ENCODE measurements around the gene ATXN2.
"Not testable (repeated sequence)": the region's sequence is repeated elsewhere in the genome, so short reads cannot be mapped to it uniquely, and the experiment has no call there.

The ATXN2 gene, protein sequence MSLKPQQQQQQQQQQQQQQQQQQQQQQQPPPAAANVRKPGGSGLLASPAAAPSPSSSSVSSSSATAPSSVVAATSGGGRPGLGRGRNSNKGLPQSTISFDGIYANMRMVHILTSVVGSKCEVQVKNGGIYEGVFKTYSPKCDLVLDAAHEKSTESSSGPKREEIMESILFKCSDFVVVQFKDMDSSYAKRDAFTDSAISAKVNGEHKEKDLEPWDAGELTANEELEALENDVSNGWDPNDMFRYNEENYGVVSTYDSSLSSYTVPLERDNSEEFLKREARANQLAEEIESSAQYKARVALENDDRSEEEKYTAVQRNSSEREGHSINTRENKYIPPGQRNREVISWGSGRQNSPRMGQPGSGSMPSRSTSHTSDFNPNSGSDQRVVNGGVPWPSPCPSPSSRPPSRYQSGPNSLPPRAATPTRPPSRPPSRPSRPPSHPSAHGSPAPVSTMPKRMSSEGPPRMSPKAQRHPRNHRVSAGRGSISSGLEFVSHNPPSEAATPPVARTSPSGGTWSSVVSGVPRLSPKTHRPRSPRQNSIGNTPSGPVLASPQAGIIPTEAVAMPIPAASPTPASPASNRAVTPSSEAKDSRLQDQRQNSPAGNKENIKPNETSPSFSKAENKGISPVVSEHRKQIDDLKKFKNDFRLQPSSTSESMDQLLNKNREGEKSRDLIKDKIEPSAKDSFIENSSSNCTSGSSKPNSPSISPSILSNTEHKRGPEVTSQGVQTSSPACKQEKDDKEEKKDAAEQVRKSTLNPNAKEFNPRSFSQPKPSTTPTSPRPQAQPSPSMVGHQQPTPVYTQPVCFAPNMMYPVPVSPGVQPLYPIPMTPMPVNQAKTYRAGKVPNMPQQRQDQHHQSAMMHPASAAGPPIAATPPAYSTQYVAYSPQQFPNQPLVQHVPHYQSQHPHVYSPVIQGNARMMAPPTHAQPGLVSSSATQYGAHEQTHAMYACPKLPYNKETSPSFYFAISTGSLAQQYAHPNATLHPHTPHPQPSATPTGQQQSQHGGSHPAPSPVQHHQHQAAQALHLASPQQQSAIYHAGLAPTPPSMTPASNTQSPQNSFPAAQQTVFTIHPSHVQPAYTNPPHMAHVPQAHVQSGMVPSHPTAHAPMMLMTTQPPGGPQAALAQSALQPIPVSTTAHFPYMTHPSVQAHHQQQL

DNA sequence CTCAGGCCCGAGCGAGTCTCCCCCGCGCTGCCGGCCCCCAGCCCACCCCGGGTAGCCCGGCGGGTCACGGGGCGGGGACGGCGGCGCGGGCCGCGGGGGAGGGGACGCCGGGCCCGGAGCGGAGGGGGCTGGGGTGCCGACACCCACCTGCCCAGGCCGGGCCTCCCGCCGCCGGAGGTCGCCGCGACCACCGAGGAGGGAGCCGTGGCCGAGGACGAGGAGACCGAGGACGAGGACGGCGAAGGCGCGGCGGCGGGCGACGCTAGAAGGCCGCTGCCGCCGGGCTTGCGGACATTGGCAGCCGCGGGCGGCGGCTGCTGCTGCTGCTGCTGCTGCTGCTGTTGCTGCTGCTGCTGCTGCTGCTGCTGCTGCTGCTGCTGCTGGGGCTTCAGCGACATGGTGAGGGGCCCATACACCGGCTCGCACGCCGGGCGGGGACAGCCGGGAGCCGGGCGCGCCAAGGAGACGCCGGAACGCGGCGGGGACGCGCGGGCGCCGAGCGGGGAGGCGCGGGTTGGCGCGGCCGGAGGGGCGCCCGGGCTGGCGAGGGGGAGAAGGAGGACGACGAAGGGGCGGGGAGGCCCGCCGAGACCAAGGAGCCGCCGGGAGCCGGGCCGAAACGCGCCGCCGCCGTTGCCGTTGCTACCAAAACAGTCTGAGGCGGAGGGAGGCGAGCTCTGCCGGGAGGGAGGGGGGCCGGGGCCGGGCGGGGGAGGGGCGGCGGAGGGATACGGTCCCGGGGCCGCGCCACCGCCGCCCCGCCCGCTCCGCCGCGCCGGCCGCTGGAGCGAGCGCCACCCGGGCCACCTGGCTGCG, at the start of gene ATXN2:
Gene ATXN2 (minus strand): TSS at position 679 of the 816 bp plus-strand sequence. CDS start 281 bp downstream, at position 398.
- TF ChIP-seq POLR2A (IDR thresholded peaks at IDR 0.05; ENCODE audit: low read depth, low read length) = peak; percentile 47; the same call in 1 of the 2 replicates
- DNase-seq (ENCODE audit: insufficient read length, low spot score) (peak; percentile 58), FAIRE-seq (no peak)

DNA sequence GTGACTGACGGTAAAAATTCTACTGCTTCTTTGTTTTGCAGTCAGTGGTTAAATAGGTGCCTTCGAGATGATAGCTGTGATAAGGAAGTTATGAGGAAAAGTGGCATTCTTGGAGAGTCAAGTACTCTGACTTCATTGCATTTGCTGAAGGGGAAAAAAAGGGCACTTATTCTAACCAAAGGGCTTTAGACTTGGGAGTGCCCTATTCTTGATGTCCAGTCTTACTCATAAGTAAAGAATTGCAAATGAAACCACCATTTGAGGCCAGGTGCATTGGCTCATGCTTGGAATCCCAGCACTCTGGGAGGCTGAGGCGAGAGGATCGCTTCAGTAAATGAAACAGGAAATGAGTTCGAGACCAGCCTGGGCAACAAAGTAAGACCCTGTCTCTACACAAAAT, 46.3 kb upstream of the ATXN2 start:
- DNase-seq (ENCODE audit: insufficient read length, low spot score) (peak; percentile 52), FAIRE-seq (peak; percentile 69)

DNA sequence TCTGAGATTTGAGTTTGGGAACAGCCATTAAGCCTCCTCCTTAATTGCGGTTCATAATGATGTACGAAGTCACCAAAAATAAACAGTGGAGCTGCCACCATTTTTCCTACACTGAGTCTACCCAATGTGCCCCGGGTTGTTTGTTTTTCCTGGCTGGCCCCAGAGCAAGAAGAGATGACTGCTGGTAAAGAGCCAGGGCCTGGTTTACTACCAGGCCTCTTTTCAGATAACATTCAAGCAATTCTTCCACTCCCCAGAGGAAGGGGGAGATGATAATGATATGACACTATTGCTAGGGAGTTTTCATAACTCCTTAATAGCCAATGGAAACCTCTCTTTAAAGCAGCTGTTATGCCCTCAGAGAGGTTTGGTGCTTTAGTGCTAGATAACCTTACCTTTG, 44.3 kb upstream of the ATXN2 start:
- DNase-seq (ENCODE audit: insufficient read length, low spot score) (no peak), FAIRE-seq (no peak)
- TF ChIP-seq POLR2A (IDR thresholded peaks at IDR 0.05; ENCODE audit: low read depth, low read length) = no peak

More for the DNA sequence above, 46.3 kb upstream of the ATXN2 start:
- no peak for TF ChIP-seq POLR2A (IDR thresholded peaks at IDR 0.05; ENCODE audit: low read depth, low read length)

DNA sequence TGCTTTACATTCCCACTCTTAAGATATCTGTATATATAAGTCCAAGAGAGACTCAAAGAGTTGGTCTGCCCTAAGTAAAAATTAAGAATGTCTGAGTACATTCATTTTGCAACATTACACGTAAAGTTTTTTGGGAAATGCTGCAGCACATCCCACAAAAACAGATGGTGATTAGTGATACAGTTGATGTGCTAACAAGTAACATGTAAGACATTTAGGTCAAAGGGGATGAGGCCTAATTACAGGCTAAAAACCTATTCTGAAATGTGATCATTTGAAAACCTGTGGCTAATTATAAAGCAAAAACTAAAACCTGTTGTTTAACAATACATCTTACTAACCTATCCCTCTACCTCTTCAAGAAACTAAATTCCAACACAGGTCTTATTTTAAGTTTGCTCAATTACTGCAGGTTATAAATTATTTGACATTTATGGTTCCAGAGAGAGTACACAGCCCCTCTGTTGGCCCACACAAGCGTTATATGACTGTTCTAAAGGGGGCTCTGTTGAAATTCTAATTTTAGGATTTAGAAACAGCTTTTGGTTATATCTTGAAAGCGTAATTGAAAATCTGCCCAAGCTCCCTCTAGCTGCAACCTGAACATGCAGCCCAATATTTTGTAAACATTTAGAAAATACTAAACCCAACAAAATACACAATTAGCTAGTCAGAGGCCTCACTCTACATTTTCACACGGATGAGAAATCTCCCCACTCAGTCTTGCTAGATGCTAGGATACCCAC, 43.7 kb upstream of the ATXN2 start:
- TF ChIP-seq POLR2A (IDR thresholded peaks at IDR 0.05; ENCODE audit: low read depth, low read length) = no peak
- FAIRE-seq (no peak), DNase-seq (ENCODE audit: insufficient read length, low spot score) (no peak)

DNA sequence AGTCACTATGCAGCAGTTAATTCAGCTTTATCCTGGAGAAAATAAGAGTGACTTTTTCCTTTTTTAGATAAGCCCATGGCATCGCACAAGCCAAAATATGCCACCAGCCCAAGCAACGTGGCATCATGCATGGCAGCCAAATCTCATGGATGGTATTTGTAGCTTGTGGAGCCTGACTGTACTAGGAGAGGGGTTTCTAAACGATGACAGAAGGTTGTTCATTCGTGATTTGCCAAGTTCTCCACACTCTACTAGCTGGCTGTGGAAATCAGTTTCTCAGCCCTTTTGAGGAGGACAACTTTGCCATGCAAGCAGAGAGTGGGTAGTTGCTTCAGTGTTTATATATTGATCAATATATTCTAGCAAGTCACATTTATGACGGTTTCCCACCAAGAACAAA, 41.4 kb upstream of the ATXN2 start:
- TF ChIP-seq POLR2A (IDR thresholded peaks at IDR 0.05; ENCODE audit: low read depth, low read length) = no peak
- DNase-seq (ENCODE audit: insufficient read length, low spot score) = no peak
- FAIRE-seq = no peak

DNA sequence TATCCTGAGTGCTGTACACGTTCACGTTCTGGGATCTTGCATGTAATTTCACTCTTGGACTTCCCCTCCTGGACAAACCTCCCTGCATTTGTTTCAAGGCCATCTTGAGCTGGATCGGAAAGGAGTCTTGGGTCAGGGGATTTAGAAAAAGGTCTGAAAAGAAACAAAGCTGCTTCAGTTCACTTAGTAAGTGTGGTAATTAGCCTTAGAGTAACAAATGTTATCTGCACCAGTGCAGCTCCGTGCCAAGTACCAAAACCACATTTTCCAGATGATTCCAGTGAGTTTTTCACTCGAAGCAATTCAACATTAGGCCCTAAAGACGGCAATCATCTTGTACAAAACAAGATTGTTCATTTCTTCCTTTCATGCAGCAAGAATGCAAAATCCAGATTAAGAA, 39.4 kb upstream of the ATXN2 start:
- DNase-seq (ENCODE audit: insufficient read length, low spot score) (no peak), FAIRE-seq (no peak)
- no peak for TF ChIP-seq POLR2A (IDR thresholded peaks at IDR 0.05; ENCODE audit: low read depth, low read length)

DNA sequence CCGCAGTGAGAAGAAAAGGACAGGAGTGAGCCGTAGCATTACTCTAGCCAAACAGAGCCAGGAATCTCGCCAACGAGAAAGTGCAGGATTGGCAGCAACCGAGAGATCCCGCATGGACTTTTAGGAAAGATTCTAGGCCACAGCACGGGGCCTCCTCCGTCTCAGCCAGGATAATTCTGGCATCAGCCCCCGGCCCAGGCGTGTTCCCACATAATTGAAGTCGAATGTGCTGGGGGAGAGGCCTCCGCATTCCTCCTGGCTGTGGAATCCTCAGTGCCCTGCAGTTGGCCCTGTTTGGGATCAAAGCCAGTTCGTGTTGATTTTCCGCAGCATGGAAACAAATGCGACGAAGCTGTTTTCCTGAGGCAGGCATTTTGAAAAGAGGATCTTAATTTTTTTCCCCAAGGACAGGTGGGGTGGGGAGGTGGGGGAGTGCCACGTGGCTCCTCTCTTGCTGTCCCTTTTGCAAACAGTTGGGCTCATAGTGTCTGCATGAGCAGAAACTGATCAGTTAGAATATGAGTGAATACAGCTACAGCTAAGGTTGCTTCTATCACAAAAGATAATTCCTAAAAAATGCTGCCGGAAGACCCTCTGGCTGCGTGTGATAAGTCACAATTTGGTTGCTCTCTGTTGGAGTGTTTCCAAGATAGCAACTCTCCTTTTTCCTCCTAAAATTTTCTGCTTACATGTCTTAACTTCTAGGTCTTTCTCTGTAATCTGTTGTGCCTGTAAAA, 37.3 kb upstream of the ATXN2 start:
- FAIRE-seq (no peak), DNase-seq (ENCODE audit: insufficient read length, low spot score) (no peak)
- TF ChIP-seq POLR2A (IDR thresholded peaks at IDR 0.05; ENCODE audit: low read depth, low read length) = no peak

DNA sequence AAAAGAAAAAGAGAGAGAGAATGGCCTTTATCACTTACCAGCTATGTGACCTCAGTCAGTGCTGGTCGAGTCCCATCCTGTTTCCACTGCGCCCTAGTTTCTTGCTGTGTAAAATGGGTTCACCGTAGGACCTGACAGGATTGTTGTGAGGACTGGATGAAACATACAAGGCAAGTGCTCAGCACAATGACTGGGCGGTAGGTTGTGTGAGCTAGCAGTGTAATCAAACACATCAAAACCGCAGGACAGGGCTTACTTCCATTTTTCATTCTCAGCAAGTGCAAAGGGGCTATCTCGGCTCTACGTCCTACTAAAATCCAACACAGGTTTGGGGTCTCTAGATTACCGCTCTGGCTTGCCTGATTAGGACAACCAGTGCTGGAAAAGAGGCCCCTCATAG, 36.4 kb upstream of the ATXN2 start:
- TF ChIP-seq POLR2A (IDR thresholded peaks at IDR 0.05; ENCODE audit: low read depth, low read length) = no peak
- FAIRE-seq (no peak), DNase-seq (ENCODE audit: insufficient read length, low spot score) (no peak)

DNA sequence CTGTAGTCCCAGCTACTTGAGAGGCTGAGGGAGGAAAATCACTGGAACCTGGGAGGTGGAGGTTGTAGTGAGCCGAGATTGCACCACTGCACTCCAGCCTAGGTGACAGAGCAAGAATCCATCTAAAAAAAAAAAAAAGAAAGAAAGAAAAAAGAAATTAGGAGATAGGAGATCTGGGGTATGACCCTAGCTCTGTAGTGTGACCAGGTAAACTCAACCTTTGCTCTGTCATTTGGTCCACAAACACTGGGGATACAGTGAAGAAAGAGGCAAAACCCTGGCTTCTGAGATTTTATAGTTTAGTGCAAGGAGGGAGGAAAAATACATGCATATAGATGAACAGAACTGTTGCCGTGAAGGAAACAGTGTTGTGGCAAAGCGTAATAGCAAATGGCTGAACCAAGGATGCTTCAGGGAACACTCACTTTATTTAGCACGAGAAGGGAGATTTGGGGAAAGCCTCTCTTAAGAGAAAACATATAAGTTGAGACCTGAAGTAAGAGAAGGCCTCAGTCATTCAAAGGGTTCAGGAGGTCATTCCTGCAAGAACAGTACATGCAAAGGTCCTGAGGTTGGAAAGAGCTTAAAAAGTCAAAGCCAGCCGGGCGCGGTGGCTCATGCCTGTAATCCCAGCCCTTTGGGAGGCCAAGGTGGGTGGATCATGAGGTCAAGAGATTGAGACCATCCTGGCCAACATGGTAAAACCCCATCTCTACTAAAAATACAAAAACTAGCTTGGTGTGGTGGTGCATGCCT, 29.6 kb upstream of the ATXN2 start:
- FAIRE-seq (no peak), DNase-seq (ENCODE audit: insufficient read length, low spot score) (no peak)
- no peak for TF ChIP-seq POLR2A (IDR thresholded peaks at IDR 0.05; ENCODE audit: low read depth, low read length)

DNA sequence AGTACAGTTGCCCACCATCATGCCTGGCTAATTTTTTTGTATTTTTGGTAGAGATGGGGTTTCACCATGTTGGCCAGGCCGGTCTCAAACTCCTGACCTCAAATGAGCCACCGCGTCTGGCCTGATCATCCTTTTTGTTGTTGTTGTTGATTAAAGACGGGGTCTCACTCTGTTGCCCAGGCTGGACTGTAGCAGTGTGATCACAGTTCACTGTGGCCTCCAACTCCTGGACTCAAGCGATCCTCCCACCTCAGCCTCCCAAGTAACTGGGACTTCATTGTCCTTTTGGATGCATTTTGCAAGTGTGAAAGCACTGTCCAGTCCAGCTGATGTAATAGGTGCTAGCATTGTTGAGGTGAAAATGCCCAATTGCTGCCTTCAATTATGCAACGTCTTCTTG, 27.1 kb upstream of the ATXN2 start:
- TF ChIP-seq POLR2A (IDR thresholded peaks at IDR 0.05; ENCODE audit: low read depth, low read length) = no peak
- no peak for FAIRE-seq
- DNase-seq (ENCODE audit: insufficient read length, low spot score) = no peak

DNA sequence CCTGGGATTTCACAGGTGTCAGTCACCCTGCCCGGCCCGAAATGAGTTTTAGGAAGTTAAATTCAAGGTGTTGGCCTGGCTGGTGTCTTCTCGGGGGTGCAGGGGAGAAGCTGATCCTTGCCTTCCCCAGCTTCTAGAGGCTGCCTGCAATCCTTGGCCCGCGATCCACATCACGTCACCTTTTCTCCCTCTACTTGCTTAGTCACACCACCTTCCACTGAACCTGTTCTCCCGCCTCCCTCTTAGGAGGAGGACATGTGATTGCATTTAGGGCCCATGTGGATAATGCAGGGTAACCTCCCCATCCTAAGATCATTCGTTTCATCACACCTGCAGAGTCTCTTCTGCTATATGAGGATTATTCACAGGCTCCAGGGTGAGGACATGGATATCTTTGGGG, 25.4 kb upstream of the ATXN2 start:
- DNase-seq (ENCODE audit: insufficient read length, low spot score) = no peak
- FAIRE-seq = no peak
- no peak for TF ChIP-seq POLR2A (IDR thresholded peaks at IDR 0.05; ENCODE audit: low read depth, low read length)

DNA sequence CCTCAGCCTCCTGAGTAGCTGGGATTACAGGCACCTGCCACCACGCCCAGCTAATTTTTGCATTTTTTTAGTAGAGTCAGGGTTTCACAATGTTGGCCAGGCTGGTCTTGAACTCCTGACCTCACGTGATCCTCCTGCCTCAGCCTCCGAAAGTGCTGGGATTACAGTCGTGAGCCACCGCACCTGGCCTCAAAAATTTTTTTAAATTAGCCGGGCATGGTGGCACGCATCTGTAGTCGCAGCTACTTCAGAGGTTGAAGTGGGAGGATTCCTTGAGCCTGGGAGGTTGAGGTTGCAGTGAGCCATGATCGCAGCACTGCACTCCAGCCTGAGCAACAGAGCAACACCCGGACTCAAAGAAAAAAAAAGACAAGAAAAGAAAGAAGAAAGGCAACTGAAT, 18.7 kb upstream of the ATXN2 start:
- DNase-seq (ENCODE audit: insufficient read length, low spot score); FAIRE-seq: not testable (repeated sequence)
